ES-I3 (cell line): Measurements from ENCODE around the gene TKT.

Source experiments
- H3K36me3 ChIP-seq: 2 replicates; pipeline ENCODE4 v1.6.1; 2013; ENCODE audit warnings: mild to moderate bottlenecking, low read length, control low read depth, moderate library complexity; ENCODE audit not compliant: insufficient read depth
- H3K4me1 ChIP-seq: 2 replicates; pipeline ENCODE4 v1.6.1; 2013; ENCODE audit warnings: mild to moderate bottlenecking, control low read depth, low read length; ENCODE audit not compliant: insufficient read depth
- H3K9ac ChIP-seq: 2 replicates; pipeline ENCODE4 v1.6.1; 2013; ENCODE audit warnings: low read depth, mild to moderate bottlenecking, low read length, moderate library complexity
- H3K9me3 ChIP-seq: 2 replicates; pipeline ENCODE4 v1.6.1; 2013; ENCODE audit warnings: mild to moderate bottlenecking, low read length, moderate library complexity; ENCODE audit not compliant: control insufficient read depth, insufficient read depth

Gene TKT

GRCh38 chr3:53217175-53217574 is 38.6 kb downstream of the TKT start:
- Histone ChIP-seq H3K9me3 (no peaks in the 10 kb centered on the region; the same call in 1 of the 2 replicates), H3K4me1 (peaks cover 4% of the 10 kb centered on the region; the same call in 1 of the 2 replicates), H3K36me3 (no peaks in the 10 kb centered on the region), H3K9ac (no peak overlapping the region)

GRCh38 chr3:53216723-53217122 is 39.1 kb downstream of the TKT start:
- Histone ChIP-seq H3K9ac (no peak overlapping the region), H3K4me1 (0 out of 2 replicates have a peak, but pooled peaks cover 4% of the 10 kb centered on the region), H3K36me3 (no peaks in the 10 kb centered on the region), H3K9me3 (no peaks in the 10 kb centered on the region; the same call in 1 of the 2 replicates)

GRCh38 chr3:53215816-53216215 is 40.0 kb downstream of the TKT start:
- Histone ChIP-seq H3K4me1 (0 out of 2 replicates have a peak, but pooled peaks cover 4% of the 10 kb centered on the region), H3K36me3 (no peaks in the 10 kb centered on the region), H3K9me3 (no peaks in the 10 kb centered on the region; the same call in 1 of the 2 replicates), H3K9ac (no peak overlapping the region)

- 0 out of 2 replicates have a peak, but pooled peaks cover 4% of the 10 kb centered on the region for H3K4me1 ChIP-seq
- no peaks in the 10 kb centered on the region; the same call in 1 of the 2 replicates for H3K9me3 ChIP-seq
- H3K9ac ChIP-seq = no peak overlapping the region
- no peaks in the 10 kb centered on the region for H3K36me3 ChIP-seq
These were observed 42.5 kb downstream of the TKT start for GRCh38 chr3:53213276-53213675.

- no peaks in the 10 kb centered on the region for H3K36me3 ChIP-seq
- no peaks in the 10 kb centered on the region; the same call in 1 of the 2 replicates for H3K9me3 ChIP-seq
- H3K9ac ChIP-seq = no peak overlapping the region
- H3K4me1 ChIP-seq = 0 out of 2 replicates have a peak, but pooled peaks cover 3% of the 10 kb centered on the region
These were observed 43.8 kb downstream of the TKT start for GRCh38 chr3:53211706-53212702.

- Histone ChIP-seq H3K9ac (no peak overlapping the region), H3K4me1 (no peaks in the 10 kb centered on the region), H3K9me3 (no peaks in the 10 kb centered on the region), H3K36me3 (no peaks in the 10 kb centered on the region)
These were observed 53.3 kb downstream of the TKT start for GRCh38 chr3:53202331-53203015.

GRCh38 chr3:53200501-53201498 is 55.0 kb downstream of the TKT start:
- Histone ChIP-seq H3K9ac (no peak overlapping the region), H3K9me3 (no peaks in the 10 kb centered on the region), H3K36me3 (no peaks in the 10 kb centered on the region), H3K4me1 (peaks cover 11% of the 10 kb centered on the region; the same call in 1 of the 2 replicates)

- no peaks in the 10 kb centered on the region for H3K36me3 ChIP-seq
- H3K9me3 ChIP-seq = no peaks in the 10 kb centered on the region
- no peak overlapping the region for H3K9ac ChIP-seq
- peaks cover 11% of the 10 kb centered on the region; the same call in 1 of the 2 replicates for H3K4me1 ChIP-seq
These were observed 56.0 kb downstream of the TKT start for GRCh38 chr3:53199834-53200233.

- Histone ChIP-seq H3K36me3 (no peaks in the 10 kb centered on the region), H3K4me1 (peaks cover 16% of the 10 kb centered on the region; the same call in 1 of the 2 replicates), H3K9me3 (no peaks in the 10 kb centered on the region), H3K9ac (no peak overlapping the region)
These were observed 56.8 kb downstream of the TKT start for GRCh38 chr3:53198996-53199395.

- no peaks in the 10 kb centered on the region for H3K36me3 ChIP-seq
- no peaks in the 10 kb centered on the region for H3K9me3 ChIP-seq
- H3K4me1 ChIP-seq = peaks cover 21% of the 10 kb centered on the region; the same call in 1 of the 2 replicates
- H3K9ac ChIP-seq = no peak overlapping the region
These were observed 57.4 kb downstream of the TKT start for GRCh38 chr3:53198256-53198977.

GRCh38 chr3:53196575-53197407 is 59.0 kb downstream of the TKT start:
- Histone ChIP-seq H3K4me1 (peaks cover 24% of the 10 kb centered on the region; the same call in 1 of the 2 replicates), H3K9ac (no peak overlapping the region), H3K36me3 (no peaks in the 10 kb centered on the region), H3K9me3 (no peaks in the 10 kb centered on the region)
